Stimulated activated CD8-positive, alpha-beta memory T cell treated with anti-CD3 and anti-CD28 coated beads, Interleukin-12 subunit alpha, Interleukin-12 subunit beta, amount 100 ng/mL, for 24 hours (primary cell): ENCODE measurements around the gene PCID2.
"Not testable (repeated sequence)": the region's sequence is repeated elsewhere in the genome, so short reads cannot be mapped to it uniquely, and the experiment has no call there.

Source experiments
- DNase-seq: peaks from one replicate; pipeline ENCODE4 v3.0.0-alpha.2; 2020; ENCODE audit errors: extremely low read depth

The PCID2 gene

GRCh38 chr13:113166266-113166665 lies 42.2 kb downstream of the PCID2 start:
- DNase-seq = no peak

GRCh38 chr13:113164492-113164891 lies 44.0 kb downstream of the PCID2 start:
- DNase-seq = no peak

- DNase-seq = no peak
Observed at GRCh38 chr13:113162783-113163685, 45.4 kb downstream of the PCID2 start.

GRCh38 chr13:113161975-113162374 lies 46.5 kb downstream of the PCID2 start:
- DNase-seq = not testable (repeated sequence)

- no peak for DNase-seq
Observed at GRCh38 chr13:113161433-113161832, 47.0 kb downstream of the PCID2 start.

- no peak for DNase-seq
Observed at GRCh38 chr13:113160983-113161382, 47.5 kb downstream of the PCID2 start.

- DNase-seq = no peak
Observed at GRCh38 chr13:113159701-113160100, 48.8 kb downstream of the PCID2 start.

- DNase-seq = no peak
Observed at GRCh38 chr13:113158946-113159345, 49.5 kb downstream of the PCID2 start.

GRCh38 chr13:113157929-113158747 lies 50.3 kb downstream of the PCID2 start, which contains the start of gene PROZ:
PROZ (plus strand) TSS chr13:113158648; CDS start chr13:113158661, 13 bp downstream.
- no peak for DNase-seq

GRCh38 chr13:113157206-113157928 lies 51.1 kb downstream of the PCID2 start:
- DNase-seq = no peak

- no peak for DNase-seq
Observed at GRCh38 chr13:113155982-113156655, 52.4 kb downstream of the PCID2 start.

- no peak for DNase-seq
Observed at GRCh38 chr13:113155201-113155600, 53.3 kb downstream of the PCID2 start.

GRCh38 chr13:113153810-113154748 lies 54.4 kb downstream of the PCID2 start:
- peak; percentile 42 for DNase-seq

GRCh38 chr13:113152984-113153809 lies 55.3 kb downstream of the PCID2 start:
- no peak for DNase-seq

GRCh38 chr13:113152691-113152983 lies 55.8 kb downstream of the PCID2 start:
- no peak for DNase-seq

- no peak for DNase-seq
Observed at GRCh38 chr13:113151745-113152690, 56.5 kb downstream of the PCID2 start.

GRCh38 chr13:113150550-113151365 lies 57.7 kb downstream of the PCID2 start:
- no peak for DNase-seq
